ENCODE data around the gene IMP4.
"Not testable (repeated sequence)": the region's sequence is repeated elsewhere in the genome, so short reads cannot be mapped to it uniquely, and the experiment has no call there.

IMP4 gene

DNA sequence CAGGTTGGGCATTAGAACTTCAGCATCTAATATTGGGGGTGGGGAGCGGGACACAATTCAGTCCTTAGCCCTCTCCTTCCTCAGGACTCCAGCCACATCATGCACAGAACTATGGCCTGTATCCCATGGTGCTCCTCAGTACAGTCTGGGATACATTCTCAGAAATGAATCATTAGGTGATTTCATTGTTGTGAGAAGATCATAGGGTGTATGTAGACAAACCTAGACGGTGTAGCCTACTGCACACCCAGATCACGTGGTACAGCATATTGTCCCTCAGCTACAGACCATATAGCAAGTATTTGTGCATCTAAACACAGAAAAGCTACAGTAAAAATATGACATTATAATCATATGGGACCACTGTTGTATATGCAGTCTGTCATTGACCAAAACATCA lies 23.2 kb upstream of the IMP4 start:
- no peak overlapping the region for H3K4me3 ChIP-seq (ENCODE audit: low read length)
- H3K36me3 ChIP-seq (ENCODE audit: control insufficient read depth, insufficient read depth, low read length): no peaks in the 10 kb centered on the region
- no peak overlapping the region for H3K9ac ChIP-seq (ENCODE audit: low read length)
- no peaks in the 10 kb centered on the region for H3K9me3 ChIP-seq (ENCODE audit: control insufficient read depth, low read length)
- no peaks in the 10 kb centered on the region for H3K4me1 ChIP-seq (ENCODE audit: control insufficient read depth, insufficient read depth, low read length)
- no peaks in the 10 kb centered on the region for H3K27me3 ChIP-seq (ENCODE audit: control insufficient read depth, insufficient read depth, low read length)

DNA sequence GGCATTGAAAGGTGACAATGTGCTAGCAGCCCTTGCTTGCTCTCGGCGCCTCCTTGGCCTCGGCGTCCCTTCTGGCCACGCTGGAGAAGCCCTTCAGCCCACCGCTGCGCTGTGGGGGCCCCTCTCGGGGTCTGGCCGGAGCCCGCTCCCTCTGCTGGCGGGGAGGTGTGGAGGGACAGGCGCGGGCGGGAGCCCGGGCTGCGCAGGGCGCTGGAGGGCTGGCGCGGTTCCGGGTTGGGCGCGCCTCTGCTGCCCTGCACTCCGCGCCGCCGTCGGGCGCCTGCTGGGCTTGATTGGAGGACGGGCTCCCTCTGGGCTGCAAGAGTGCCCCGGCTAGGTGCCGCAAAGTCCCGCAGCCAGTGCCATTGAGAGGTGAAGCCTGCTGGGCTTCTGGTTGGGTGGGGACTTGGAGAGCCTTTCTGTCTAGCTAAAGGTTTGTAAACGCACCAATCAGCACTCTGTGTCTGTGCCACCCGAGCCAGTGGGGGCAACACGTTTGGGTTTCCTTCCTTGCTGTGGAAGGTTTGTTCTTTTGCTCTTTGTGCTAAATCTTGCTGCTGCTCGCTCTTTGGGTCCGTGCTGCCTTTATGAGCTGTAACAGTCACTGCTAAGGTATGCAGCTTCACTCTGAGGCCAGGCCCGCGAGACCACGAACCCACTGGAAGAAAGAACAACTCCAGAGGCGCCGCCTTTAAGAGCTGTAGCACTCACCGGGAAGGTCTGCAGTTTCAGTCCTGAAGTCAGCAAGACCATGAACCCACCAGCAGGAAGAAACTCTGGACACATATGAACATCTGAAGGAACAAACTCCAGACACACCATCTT lies 14.8 kb upstream of the IMP4 start:
- Histone ChIP-seq H3K27me3 (ENCODE audit: control insufficient read depth, insufficient read depth, low read length) (no peaks in the 10 kb centered on the region), H3K4me1 (ENCODE audit: control insufficient read depth, insufficient read depth, low read length) (no peaks in the 10 kb centered on the region), H3K4me3 (ENCODE audit: low read length) (no peak overlapping the region)

DNA sequence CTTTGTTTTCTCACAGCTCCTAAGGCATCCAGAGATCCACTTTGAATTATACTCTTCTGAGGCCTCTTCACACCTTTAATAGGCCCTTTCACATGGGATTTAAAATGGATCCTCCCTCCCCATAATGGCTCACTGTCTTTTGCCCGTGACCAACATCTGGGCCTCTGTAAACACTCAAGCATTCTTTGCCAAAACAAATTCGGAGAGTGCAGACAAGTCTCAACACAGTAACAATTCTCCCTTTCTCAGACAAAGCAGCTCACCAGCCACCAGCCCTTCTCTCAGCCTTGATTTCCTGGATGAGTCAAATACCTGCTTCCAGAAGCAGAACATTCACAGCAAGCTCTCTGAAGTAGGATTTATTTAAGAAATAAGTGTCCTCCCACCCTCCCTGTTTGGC lies 14.0 kb upstream of the IMP4 start:
- Histone ChIP-seq H3K27me3 (ENCODE audit: control insufficient read depth, insufficient read depth, low read length) (no peaks in the 10 kb centered on the region), H3K4me3 (ENCODE audit: low read length) (no peak overlapping the region), H3K9ac (ENCODE audit: low read length) (no peak overlapping the region), H3K9me3 (ENCODE audit: control insufficient read depth, low read length) (no peaks in the 10 kb centered on the region), H3K4me1 (ENCODE audit: control insufficient read depth, insufficient read depth, low read length) (no peaks in the 10 kb centered on the region), H3K36me3 (ENCODE audit: control insufficient read depth, insufficient read depth, low read length) (no peaks in the 10 kb centered on the region)

More for the DNA sequence above, 14.8 kb upstream of the IMP4 start:
- no peak overlapping the region for H3K9ac ChIP-seq (ENCODE audit: low read length)
- no peaks in the 10 kb centered on the region for H3K36me3 ChIP-seq (ENCODE audit: control insufficient read depth, insufficient read depth, low read length)
- H3K9me3 ChIP-seq (ENCODE audit: control insufficient read depth, low read length): no peaks in the 10 kb centered on the region

DNA sequence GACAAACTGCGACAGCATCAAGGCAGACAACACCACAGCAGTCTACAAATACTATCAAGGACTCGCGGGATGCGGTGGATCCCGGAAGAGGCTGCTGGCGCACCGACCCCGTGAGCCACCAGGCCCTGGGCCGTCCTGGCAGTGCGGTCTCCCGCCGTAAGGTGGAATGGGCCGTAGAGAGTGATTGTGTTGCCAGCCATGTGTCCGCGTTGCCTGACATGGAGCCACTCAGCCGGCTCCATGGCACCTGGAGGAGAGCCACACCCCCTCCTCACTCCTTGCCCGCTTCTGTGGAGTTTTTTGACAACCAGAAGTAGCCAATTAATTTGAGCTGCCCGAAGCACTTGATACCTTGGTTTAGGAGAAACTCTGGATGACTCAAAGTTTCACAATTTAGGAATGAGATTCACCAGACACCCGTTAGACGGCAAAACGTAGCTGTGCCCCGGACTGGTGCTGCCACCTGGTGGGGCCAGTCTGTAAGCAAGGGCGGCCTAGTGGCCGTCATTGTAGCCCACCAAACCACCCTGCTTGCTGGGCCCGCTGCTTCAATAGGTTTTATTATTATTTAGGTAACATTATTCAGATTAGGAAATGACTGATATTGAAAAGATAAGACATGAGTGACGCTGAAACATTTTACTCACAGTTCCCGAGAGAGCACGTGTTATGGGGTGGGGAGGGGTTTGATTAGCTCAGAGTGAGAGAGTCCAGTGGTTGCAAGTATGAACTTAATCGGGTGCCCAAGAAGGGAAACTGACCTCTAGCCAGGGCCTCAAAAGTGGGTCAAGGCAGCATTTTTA lies 10.2 kb upstream of the IMP4 start:
- Histone ChIP-seq H3K9me3 (ENCODE audit: control insufficient read depth, low read length) (no peaks in the 10 kb centered on the region), H3K4me3 (ENCODE audit: low read length) (no peak overlapping the region), H3K4me1 (ENCODE audit: control insufficient read depth, insufficient read depth, low read length) (peaks cover 4% of the 10 kb centered on the region), H3K27me3 (ENCODE audit: control insufficient read depth, insufficient read depth, low read length) (no peaks in the 10 kb centered on the region), H3K36me3 (ENCODE audit: control insufficient read depth, insufficient read depth, low read length) (no peaks in the 10 kb centered on the region), H3K9ac (ENCODE audit: low read length) (no peak overlapping the region)

DNA sequence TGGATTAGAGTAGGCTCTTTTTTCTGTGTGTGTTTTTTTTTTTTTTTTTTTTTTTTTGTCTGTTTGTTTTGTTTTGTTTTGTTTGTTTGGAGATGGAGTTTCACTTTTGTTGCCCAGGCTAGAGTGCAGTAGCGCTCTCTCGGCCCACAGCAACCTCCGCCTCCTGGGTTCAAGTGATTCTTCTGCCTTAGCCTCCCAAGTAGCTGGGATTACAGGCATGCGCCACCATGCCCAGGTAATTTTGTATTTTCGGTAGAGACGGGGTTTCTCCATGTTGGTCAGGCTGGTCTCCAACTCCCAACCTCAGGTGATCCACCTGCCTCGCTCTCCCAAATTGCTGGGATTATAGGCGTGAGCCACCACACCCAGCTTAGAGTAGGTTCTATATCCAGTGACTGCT lies 9.4 kb upstream of the IMP4 start:
- H3K36me3 ChIP-seq (ENCODE audit: control insufficient read depth, insufficient read depth, low read length); H3K9ac ChIP-seq (ENCODE audit: low read length); H3K4me1 ChIP-seq (ENCODE audit: control insufficient read depth, insufficient read depth, low read length): not testable (repeated sequence)

DNA sequence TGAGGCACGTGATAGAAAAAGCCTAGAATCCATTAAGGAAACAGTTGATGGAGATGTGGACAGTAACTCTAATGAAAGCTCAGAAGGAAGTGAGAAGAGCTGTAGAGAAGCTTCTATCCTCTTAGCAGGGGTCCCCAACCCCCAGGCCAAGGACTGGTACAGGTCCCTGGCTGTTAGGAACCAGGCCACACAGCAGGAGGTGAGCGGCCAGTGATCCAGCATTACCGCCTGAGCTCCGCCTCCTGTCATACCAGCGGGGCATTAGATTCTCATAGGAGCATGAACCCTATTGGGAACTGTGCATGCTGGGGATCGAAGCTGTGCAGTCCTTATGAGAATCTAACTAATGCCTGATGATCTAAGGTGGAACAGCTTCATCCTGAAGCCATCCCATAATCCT lies 8.7 kb upstream of the IMP4 start:
- no peaks in the 10 kb centered on the region for H3K9me3 ChIP-seq (ENCODE audit: control insufficient read depth, low read length)
- H3K9ac ChIP-seq (ENCODE audit: low read length): no peak overlapping the region

More for the DNA sequence above, 9.4 kb upstream of the IMP4 start:
- not testable (repeated sequence) for H3K9me3 ChIP-seq (ENCODE audit: control insufficient read depth, low read length); H3K4me3 ChIP-seq (ENCODE audit: low read length); H3K27me3 ChIP-seq (ENCODE audit: control insufficient read depth, insufficient read depth, low read length)

DNA sequence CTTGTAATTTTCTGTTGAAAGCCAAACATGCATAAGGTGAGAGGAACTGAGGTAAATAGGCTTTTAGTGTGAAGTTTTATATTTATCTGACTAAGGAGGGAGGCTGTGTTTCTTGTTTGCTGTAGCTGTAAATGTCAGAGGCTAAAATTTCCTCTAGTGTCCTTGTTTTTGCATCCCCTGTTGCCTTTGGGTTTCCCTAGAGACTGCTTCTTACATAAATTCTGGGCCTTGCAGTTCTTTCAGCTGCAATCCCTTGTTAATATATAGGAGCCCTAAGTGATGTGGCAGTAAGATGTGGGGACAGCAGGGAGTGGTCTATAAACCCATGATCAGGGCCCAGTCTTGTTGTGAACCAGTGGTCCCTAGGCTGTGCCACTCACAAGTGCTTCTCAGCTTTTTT lies 7.5 kb upstream of the IMP4 start:
- Histone ChIP-seq H3K9ac (ENCODE audit: low read length) (no peak overlapping the region), H3K4me1 (ENCODE audit: control insufficient read depth, insufficient read depth, low read length) (peaks cover 4% of the 10 kb centered on the region), H3K36me3 (ENCODE audit: control insufficient read depth, insufficient read depth, low read length) (no peaks in the 10 kb centered on the region), H3K4me3 (ENCODE audit: low read length) (no peak overlapping the region), H3K9me3 (ENCODE audit: control insufficient read depth, low read length) (no peaks in the 10 kb centered on the region), H3K27me3 (ENCODE audit: control insufficient read depth, insufficient read depth, low read length) (no peaks in the 10 kb centered on the region)

More for the DNA sequence above, 8.7 kb upstream of the IMP4 start:
- no peaks in the 10 kb centered on the region for H3K27me3 ChIP-seq (ENCODE audit: control insufficient read depth, insufficient read depth, low read length)
- no peaks in the 10 kb centered on the region for H3K36me3 ChIP-seq (ENCODE audit: control insufficient read depth, insufficient read depth, low read length)
- H3K4me1 ChIP-seq (ENCODE audit: control insufficient read depth, insufficient read depth, low read length): peaks cover 4% of the 10 kb centered on the region
- no peak overlapping the region for H3K4me3 ChIP-seq (ENCODE audit: low read length)

DNA sequence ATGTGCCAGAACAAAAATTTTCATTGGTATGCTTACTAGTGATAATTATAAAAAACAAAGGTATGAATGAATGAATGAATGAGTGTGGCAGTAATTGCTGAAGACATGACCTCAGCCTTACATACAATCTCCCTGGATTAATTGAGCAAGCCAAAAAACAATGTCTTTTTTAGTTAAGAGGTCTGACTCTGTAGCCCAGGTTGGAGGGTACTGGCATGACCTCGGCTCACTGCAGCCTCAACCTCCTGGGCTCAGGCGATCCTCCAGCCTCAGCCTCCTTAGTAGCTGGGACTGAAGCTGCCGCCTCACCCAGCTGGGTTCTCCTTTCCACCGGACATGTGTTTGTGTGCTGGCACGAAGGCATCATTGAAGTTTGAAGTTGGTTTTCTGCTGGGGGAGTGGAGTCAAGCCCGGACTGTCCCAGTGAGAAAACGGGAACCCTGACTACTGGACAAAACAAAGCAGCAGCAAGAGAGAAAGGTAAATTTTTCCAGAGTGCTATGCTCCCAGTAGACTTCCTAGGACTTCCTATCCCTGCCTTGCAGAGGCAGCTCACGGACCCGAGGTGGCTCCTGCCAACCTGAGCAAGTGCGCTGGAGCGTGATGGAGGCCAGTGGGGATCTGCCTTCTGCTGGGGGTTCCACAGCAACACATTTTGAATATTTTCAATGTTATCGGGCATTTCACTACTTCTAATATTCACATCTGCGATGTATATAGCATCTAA lies 6.4 kb upstream of the IMP4 start:
- H3K27me3 ChIP-seq (ENCODE audit: control insufficient read depth, insufficient read depth, low read length): no peaks in the 10 kb centered on the region
- H3K9ac ChIP-seq (ENCODE audit: low read length): no peak overlapping the region
- no peaks in the 10 kb centered on the region for H3K36me3 ChIP-seq (ENCODE audit: control insufficient read depth, insufficient read depth, low read length)
- no peaks in the 10 kb centered on the region for H3K9me3 ChIP-seq (ENCODE audit: control insufficient read depth, low read length)
- peaks cover 4% of the 10 kb centered on the region for H3K4me1 ChIP-seq (ENCODE audit: control insufficient read depth, insufficient read depth, low read length)
- no peak overlapping the region for H3K4me3 ChIP-seq (ENCODE audit: low read length)

DNA sequence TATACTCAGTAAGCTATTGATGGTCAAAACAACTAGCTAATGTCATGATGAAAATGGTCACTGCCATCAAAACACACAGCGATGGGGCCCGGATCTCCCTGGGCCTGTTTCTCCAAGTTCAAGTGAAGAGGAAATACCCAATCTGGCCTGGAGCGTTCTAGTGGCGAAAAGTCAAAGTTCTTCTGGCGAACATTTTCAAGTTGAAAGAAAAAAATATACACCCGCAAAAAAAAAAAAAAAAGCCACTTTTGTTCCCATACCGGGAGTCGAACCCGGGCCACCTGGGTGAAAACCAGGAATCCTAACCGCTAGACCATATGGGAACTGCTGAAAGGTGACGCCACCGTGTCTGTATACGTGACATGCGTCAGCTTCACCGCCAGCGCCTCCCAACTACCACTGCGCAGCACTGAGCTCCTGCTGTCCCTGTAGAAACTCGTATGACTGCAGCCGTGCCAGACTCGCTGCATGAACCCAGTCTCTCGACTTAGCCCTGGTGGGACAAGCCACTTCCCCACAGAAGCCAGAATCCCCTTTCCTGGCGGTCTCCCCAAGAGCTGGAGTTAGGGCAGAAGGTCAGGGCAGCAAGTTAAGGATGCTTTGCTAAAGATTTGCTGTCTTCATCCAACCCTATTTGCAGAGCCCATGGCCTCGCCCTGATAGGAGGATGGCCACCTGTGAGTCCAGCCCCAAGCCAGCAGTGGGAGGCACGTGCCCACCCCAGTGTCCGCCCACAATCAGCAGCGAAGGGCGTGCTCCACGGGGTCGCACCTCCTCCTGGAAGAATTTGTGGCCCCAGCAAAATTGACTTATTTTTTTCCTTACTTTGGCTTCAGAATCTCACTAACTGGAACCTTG lies 5.6 kb upstream of the IMP4 start:
- no peaks in the 10 kb centered on the region for H3K36me3 ChIP-seq (ENCODE audit: control insufficient read depth, insufficient read depth, low read length)
- no peaks in the 10 kb centered on the region for H3K27me3 ChIP-seq (ENCODE audit: control insufficient read depth, insufficient read depth, low read length)
- peaks cover 4% of the 10 kb centered on the region for H3K4me1 ChIP-seq (ENCODE audit: control insufficient read depth, insufficient read depth, low read length)
- H3K4me3 ChIP-seq (ENCODE audit: low read length): no peak overlapping the region
- H3K9ac ChIP-seq (ENCODE audit: low read length): no peak overlapping the region
- H3K9me3 ChIP-seq (ENCODE audit: control insufficient read depth, low read length): no peaks in the 10 kb centered on the region

DNA sequence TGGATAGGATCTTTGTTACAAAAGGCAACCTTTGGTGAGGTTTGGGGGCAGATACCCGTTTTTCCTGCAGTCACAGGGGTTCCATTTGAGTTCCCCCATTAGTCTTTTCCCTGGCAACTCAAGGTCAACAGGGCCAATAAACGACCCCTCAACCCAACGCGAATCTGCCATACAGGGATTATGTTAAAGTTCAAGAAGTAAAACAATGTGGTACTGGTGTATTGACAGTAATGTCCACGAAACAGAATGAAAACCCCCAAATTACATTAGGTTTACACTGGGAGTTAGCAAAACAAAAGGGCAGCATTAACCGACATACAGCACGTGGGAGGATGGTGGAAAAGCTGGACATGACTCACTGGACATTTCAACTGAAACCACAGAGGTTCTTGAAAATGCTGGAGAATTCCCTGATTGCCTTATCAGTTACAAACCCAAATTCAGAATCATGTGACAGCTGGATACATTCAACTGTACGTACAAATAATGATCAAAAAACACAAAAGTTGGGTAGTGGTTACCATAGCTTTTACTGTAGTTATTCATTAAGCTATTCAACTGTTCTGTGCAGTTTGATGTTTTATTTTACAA lies 4.9 kb upstream of the IMP4 start:
- no peaks in the 10 kb centered on the region for H3K9me3 ChIP-seq (ENCODE audit: control insufficient read depth, low read length)
- H3K4me3 ChIP-seq (ENCODE audit: low read length): no peak overlapping the region
- no peak overlapping the region for H3K9ac ChIP-seq (ENCODE audit: low read length)
- H3K27me3 ChIP-seq (ENCODE audit: control insufficient read depth, insufficient read depth, low read length): no peaks in the 10 kb centered on the region
- H3K36me3 ChIP-seq (ENCODE audit: control insufficient read depth, insufficient read depth, low read length): no peaks in the 10 kb centered on the region
- H3K4me1 ChIP-seq (ENCODE audit: control insufficient read depth, insufficient read depth, low read length): peaks cover 4% of the 10 kb centered on the region

DNA sequence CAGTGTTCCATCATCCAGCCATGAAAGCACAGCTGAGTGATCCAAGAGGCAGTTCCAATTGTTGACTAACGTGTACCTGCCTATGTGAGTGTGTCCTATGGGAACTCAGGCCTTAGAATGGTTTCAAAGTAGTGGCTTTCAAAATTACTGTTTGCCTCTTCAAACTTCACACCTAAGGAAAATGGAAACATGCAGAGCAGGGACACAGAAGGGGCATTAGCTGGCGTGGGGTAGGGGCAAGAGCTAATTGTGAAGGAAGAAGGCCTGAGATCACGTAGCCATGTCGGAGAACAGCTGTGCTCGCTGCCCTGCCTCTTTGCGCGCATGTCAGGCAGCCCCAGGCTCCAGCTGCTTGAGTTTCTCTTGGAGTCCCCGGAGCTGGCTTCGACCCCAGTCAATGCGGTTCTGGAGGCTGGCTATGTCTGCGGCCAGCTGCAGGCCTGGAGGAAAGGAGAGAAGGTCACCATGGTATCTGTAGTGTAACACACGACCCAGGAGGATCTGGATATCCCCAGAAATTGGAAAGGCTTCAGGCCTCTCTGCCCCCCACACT lies 3.8 kb upstream of the IMP4 start:
- H3K9ac ChIP-seq (ENCODE audit: low read length): no peak overlapping the region
- H3K27me3 ChIP-seq (ENCODE audit: control insufficient read depth, insufficient read depth, low read length): no peaks in the 10 kb centered on the region
- no peak overlapping the region for H3K4me3 ChIP-seq (ENCODE audit: low read length)
- H3K9me3 ChIP-seq (ENCODE audit: control insufficient read depth, low read length): no peaks in the 10 kb centered on the region
- no peaks in the 10 kb centered on the region for H3K36me3 ChIP-seq (ENCODE audit: control insufficient read depth, insufficient read depth, low read length)
- H3K4me1 ChIP-seq (ENCODE audit: control insufficient read depth, insufficient read depth, low read length): peaks cover 10% of the 10 kb centered on the region
